Measurements from ENCODE around the gene ZFP36L2.

ZFP36L2 gene

DNA sequence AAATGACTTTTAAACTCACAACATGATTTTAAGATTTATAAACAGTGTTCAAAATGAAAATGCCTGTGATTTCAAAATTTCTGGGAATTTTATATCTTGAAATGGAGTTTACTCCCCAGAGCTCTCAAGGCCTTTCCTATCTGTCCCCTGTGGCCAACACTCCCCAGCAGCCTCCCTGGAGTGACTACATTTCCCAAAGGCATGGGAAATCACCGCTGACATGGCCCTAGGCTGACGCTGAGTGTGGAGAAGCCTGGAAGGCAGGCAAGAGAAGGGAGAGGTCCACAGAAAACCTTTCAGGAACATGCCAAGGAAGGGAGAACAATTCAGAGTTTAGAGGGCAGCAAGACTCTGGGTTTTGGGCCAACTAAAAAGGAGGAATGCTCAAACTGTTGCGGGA is 20.2 kb upstream of the ZFP36L2 start:
- no peak for DNase-seq

DNA sequence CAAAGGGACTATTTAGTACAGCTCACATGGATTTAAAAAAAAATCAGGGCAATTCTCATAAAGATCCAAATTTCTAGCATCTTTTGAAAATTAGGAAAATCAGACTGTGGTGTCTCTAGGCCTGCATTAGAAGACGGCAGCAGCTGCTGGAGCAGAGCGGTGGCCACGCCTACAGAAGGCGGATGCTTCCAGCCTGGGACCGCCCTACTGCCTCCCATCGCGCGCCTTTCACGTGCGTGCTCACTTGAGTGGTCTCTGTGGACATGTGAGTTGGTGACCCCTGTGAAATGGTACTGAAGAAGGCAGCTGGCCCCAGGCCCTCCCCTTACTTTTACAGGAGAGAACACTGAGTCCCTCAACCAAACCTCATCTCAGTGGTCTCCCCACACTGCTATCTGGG is 15.2 kb upstream of the ZFP36L2 start:
- no peak for DNase-seq

DNA sequence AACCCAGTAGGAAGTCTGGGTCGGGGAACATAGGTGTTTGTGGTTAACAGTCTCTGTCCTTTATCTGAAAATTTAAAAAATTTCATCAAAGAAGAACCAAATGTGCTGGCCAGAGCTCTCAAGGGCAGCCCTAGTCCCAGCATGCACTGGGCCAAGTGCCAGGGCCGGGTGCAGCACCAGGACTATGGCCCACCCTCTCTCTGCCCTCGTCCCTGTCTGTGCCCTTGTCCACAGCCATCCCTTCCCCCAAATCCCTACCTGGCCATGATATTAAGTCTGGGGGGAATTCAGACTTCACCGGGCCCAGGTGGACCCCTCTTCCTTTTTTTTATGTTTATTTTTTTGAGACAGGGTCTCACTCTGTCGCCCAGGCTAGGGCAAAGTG is 14.4 kb upstream of the ZFP36L2 start:
- DNase-seq = no peak

DNA sequence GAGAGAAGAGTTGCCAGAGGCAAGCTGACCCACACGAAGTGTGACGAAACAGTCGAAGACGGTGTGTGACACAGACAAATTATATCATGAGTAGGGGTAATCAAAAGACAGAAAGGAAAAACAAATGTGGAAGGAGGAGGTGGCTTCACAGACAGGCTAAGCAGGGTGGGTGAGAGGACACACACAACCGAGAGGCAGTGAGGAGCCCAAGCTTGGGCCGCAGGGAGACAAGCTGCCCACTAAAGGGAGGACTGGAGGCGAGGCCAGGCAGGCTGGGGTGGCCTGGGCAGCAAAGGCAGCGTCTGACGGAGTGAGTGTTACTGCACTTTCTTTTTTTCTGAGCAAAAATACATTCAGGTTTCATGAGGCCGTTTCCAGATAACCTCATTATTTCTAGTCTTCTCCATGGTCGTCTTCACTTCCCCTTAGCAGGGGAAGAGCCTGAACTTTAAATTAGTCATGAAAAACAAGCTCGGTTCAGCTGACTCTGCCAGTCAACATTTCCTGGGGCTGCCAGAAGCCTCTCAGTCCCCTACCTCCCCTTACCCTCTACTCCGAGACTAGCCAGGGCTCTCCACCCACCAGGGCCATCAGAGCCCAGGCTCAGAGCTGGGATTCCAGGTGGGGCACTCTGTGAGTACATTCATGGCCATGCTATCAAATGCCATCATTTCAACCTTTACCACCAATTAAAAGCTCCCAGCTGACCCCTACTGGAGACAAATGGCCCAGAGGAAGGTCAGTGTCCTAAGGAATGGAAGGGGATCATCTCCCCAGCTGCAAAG is 13.8 kb upstream of the ZFP36L2 start:
- no peak for DNase-seq

DNA sequence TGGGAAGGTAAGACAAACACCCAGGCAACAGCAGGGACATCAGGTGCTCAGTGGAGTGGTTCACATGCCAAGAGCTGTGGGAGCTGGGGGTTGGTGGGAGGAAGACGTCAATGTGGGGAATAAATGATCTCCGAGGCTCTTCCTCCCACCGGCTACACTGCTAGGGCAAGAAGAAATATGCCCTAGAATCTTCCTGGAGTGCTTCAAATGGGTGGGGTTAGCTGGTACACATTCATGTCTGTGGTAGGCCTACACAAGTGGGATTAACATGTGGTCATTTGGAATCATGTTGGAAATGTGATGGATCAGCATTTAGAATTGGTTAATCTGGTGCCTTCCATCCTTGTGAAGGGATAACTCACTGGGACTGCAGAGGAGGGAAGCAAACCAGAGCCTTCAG is 12.4 kb upstream of the ZFP36L2 start:
- DNase-seq = no peak

DNA sequence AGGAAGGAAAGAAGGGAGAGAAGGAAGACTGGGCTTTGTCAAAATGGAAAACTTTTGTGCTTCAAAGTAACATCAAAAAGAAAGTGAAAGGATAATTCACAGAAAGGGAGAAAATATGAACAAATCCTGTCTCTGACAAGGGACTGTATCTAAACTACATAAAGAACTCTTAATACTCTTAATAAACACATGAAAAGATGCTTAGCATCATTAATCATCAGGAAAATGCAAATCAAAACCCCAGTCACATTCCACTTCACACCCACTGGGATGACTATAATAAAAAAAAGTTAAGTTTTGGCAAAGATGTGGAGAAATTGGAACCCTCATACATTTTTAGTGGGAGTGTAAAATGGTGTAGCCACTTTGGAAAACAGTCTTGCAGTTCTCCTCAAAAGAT is 11.8 kb upstream of the ZFP36L2 start:
- no peak for DNase-seq

DNA sequence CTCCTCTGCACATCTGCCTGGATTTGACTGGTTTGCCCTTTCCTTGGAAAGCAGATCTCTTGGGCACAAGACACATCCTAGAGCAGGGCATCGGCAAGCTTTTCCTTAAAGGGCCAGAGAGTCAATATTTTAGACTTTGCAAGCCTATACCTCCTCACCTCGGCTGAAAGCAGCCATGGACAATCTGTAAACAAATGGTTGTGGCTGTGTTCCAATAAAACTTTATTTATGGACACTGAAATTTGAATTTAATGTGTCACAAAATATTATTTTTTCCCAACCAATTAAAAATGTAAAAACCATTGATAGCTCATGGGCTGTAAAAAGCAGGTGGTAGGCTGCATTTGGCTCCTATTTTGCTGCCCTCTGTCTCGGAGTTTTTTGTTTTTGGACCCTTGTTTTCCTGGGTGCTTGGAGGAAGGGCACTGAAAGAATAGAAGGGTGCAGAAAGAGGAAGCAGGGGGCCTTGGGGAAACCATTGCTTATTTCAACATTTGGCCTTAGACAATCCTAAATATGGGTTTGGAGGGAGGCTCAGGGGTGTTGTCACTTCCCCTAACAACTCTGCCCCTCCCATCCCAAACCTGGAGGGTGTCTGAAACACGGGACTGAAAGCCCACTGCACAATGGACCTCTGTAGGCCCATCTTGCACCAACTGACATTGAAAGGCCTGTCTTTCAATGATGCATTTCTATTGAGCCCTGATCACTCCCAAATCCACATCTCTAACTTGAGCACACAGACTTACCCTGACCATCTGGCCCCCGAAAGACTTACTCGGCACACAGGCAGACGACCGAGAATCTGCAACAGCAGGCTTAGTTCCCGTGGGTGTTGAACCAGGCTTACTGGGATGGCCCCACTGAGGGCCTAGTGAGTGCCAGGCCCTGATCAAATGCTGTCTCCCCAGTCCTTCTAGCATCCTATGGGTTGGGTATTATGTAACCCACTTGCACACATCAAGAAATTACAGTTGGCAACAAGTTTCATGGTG is 7.1 kb upstream of the ZFP36L2 start:
- no peak for DNase-seq

DNA sequence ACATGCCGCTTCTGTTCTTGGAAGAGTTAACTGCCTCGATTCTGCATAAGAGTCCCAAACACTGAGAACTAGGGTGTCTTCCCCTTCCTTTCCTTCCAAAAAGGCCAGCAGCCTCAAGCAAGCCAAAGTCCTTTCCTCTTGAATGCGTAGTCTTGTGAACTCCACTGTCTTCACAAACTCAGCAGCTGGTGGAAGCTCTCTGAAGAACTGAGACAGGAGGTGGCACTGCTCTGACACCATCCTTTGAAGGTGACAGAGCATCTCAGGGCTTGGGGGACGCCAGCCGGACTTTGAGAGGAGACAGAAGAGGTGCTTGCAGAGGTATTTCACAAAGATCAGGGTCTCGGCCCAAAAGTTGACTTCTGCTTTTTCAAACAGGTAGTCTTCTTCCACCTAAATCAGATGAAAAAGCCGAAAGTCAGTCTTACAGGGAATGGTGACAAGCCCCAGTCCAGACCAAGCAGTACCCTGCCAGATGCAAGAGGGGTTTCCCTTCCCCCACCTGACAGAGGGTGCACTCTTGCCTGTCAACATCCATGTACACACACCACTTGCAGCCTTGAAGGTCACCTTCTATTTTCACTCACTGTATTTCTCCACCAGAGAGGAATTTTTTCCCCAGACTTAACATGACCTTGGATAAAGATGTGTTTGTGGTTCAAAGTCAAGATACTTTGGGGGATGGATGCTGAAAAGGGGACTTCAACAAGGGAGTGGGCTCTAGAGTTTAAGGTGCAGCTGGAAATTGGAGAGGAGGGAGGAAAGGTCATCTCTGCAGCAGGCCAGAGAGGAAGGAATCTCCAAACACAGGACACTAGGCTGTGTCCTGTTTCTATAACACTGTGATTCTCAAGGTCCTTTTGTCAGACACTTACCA is 4.8 kb upstream of the ZFP36L2 start:
- no peak for DNase-seq

DNA sequence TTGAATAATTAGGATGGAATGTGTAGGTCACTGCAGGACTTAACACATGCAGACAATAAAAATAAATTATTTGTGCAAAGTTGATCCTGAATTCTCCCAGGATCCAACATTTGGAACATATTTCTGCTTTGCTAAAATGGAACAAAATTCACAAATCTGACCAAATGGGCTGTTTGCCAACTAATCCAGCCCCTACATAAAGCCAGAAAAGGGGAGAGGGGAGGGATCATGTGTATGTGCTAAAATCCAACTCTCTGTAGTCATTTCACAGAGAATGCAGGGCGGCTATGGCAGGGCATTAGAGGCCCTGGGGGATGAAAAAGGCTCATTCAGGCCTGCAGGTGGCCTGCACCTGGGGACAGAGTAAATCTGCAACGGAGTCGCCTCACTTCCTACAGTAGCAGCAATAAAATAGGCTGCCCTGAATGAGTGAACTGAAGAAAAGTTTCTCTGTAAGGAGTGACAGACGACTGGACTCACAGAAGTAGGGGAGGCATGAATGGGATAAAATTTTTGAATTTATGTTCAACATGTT is 4.0 kb upstream of the ZFP36L2 start:
- DNase-seq = no peak

DNA sequence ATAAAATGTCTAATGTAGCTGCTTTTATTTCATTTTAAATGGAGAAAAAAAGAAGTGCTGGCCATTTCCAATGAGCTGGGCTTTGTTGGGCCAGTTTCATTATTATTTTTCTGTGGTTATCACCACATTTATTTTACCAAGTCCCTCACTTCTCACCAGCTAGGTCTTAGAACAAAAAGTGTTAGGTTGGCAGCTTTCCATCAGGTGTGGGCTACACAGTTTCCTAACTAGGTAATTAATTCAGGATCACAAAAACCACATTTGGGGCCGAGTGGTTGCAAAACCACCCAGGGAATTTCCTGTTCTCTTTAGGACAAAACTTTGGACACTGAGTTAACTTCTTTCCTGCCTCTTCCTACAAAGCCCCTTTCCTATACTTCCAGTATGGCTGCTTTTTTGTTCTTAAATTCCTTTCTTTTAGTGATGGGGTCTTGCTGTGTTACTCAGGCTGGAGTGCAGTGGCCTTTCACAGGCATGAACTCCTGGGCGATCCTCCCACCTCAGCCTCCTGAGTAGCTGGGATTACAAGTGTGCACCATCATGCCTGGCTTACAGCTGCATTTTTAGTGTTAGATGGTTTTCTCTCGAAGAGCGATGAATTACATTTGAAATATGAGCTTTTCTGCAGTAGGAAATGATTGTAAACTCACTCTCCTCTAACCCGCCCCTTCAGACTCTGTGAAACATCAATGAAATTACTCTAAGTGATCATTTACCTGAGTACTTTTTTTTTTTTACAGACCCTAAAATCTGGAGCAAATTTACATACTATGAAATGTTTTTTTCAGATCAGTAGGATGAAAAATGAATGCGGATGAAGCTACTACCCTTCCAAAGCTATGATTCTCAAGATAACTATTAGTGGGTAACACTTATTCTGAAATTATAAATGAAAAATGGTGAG is 2.6 kb upstream of the ZFP36L2 start:
- no peak for DNase-seq

DNA sequence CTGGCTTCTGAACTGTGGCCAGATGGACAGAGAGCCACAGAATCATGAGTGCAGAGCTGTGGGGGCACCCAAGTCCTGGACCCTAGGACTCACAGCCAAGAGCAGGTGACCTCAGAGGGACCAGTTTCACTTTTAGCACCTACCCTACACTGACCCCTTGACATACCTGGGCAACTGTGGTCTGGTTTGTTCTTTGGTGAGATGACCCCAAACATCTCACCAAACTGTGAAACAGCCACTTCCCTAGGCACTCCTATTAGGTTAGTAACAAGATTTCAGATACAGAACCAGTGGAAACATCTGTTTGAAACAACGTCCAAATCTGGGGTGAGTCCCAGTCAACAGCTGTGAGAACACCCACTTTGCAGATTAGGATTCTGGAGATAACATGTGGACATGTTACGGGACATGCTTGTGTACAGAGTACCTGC is 1.9 kb upstream of the ZFP36L2 start:
- no peak for DNase-seq

DNA sequence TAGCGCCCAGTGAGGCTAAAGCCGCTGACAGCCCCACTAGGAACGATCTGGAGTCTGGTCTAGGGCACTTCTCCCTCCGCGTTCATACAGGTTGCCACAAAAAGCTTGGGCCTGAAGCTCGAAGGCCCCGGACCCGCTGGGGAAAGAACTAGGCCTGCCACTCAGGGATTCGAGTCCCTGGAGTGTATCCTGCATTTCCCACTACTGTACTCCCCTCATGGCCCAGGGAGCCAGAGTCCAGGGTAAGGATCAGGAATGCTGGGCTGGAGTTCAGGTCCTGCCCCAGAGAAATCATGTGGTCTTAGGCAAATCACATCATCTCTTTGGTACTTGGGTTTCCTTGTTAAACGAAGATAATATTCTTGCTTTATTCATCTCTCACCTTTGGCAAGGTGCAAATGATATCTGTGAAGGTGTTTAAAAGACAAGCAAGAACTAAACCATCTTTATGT is 1.4 kb upstream of the ZFP36L2 start:
- no peak for DNase-seq

DNA sequence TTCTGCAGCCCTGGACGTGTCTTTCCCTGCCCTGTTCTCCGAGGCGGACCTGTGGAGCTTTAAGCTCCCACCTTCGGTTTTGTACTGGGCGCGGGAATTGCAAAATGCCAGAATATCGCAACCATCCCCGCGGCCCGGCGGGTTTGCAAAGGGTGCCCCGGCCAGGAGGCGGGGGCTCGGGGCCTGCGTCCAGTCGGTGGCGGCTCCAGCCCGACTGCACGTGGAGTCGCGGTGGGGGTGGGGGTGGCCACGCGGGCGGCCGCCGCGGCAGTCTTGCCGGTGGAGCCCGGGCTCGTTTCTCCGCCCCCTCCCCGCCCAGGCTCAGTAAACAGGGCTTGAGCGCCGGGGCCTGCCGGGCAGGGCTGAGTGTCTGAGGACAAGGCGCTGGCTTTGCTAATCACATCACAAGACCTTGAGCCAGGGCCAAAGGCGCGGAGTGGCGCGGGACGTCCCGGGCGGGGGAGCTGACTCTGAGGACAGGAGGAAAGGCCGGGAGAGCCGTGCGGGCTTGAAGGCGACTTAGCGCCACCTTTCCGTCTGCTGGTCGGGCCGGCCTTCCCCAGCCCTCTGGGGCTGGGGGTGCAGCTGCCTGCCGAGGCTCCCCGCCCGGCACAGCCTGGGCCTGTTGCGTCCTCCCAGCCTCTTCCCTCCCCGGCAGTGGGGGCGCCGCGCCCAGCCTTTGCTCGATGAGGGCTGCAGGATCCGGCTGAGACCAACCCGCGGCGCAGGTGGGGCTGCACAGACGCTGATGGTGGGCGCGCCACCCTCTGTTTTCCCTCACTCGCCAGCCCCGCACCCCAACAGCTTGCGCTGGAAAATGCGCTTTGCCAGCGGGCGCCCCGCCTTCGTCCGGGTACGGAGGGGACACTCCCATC is 786 bp upstream of the ZFP36L2 start:
- DNase-seq = no peak

DNA sequence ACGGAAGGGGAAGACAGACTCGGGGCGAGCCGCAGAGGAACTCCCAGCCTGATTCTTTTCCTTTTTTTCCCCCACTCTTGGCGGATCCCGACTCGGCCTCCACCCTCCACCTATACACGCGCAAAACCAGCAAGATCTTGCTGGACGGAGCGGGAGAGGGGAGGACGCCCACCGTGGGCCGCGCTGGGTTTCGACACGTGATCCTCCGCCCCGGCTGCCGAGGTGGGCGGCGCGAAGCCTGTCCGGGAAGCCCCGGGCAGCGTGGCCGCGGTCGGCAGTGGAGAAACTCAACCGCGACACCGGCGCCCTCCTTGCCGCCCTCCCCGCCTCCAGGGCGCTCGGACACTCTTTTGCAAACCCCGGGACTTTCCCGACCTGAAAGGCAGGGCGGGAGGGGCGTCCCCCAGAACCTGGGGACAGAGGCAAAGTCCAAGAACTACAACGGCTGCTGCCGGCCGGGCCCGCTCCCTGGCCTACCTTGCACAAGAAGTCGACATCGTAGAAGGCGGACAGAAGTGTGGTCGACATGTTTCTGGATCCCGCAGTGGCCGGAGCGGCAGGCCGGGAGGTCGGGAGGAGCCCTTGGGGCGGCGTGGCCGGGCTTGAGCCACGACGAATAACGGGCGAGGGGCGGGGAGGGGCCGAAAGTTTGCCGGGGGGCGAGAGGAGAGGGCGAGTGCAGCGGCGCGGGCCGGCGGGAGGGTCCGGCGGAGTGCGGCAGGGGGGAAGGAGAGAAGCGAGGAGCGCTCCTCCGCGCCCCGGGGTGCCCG is 433 bp downstream of the ZFP36L2 start:
- no peak for DNase-seq

DNA sequence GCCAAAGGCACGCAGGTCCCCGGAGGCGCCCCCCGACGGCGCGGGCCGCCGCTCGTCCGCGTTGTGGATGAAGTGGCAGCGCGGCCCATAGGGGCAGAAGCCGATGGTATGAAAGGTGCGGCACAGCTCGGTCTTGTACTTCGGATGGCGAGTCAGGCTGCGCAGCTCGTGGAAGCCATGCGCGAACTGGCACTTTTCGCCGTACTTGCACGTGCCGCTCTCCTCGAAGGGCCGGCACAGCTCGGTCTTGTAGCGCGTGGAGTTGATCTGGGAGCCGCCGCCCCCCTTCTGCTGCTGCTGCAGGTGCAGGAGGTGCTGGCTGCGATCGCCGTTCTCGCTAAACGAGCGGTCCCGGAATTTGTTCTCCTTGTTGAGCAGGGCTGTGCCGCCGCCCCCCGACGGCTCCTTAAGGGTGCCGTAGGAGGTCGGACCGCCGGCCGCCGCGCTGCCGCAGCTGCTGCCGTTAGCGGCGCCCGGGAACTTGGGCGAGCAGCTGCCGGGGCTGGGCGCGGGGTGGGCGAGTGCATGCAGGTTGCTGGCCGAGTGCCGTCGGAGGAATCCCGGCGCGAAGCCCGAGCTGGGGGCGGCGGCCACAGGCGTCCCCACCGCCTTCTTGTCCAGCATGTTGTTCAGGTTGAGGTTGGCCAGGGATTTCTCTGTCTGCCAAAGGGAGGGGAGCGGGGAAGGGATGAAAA is 1.2 kb downstream of the ZFP36L2 start:
- no peak for DNase-seq

DNA sequence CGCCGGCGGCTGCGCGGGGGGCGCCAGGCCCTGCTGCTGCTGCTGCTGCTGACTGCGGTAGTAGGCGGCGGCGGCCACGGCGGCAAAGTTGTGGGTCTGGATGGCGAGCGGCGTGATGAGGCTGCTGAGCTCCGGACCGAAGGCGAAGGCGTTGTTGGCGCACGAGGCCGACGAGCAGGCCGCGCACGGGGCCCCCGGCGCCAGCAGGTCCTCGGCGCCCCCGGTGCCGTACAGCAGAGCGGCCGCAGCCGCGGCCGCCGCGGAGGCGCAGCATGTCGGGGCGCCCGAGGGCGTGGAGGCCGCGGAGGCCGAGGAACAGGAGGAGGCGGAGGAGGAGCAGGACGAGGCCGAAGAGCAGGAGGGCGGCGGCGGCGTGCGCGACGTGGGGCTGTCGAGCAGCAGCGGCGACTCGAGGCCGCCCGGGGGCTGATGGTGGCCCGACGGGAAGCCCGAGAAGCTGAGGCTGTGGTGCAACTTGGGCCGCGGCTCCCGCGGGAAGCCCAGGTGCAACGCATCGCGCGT is 1.8 kb downstream of the ZFP36L2 start:
- DNase-seq = no peak

DNA sequence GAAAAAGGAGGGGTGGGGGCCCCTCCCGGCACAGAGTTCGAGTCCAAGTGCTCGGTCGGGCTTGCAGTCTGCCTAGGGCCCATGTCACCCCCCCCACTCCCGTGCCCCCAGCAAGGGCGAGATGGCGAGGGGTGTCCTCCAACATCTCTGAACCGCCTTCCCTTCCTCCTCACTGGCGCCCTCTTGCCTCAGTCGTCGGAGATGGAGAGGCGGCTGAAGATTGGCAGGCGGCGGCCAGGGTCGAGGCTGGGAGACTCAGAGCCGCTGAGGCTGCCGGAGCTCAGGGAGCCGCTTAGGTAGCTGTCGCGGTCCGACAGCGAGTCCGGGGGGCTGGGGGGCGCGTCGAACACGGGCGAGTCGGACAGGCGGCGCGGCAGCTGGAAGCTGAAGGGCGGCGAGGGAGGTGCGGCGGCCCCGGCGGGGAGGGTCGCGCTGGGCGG is 2.3 kb downstream of the ZFP36L2 start:
- no peak for DNase-seq

DNA sequence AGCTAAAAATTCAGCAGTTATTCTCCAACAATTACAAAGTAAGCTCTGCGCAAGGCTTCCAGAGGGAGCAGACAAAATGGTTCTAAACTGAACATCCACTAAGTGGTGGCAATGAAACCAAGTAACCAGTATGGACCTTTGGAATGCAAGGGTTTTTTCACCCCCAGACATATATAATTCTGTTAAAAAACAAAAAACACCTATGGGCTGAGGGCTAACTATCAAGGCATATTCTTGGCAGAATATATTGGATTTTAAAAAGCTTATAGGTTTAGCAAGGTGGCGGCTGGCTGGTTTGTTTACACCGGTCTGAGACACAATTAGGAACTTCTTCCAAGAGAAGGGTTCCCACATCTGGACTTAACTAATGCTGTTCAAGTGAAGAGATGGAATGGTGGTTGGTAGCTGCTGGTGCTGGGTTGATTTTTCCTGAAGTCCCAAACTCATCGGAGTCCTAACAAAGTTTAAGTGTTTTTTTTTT is 2.8 kb downstream of the ZFP36L2 start:
- DNase-seq = no peak
